ENCODE results near the gene ZBTB20.

ZBTB20 gene

GRCh38 chr3:114558271-114558670 lies 588.8 kb downstream of the ZBTB20 start:
- DNase-seq: no peak

- no peak for DNase-seq
Measured at GRCh38 chr3:114557791-114558190, 589.3 kb downstream of the ZBTB20 start.

GRCh38 chr3:114556657-114557213 lies 590.4 kb downstream of the ZBTB20 start:
- DNase-seq: no peak

- DNase-seq: no peak
Measured at GRCh38 chr3:114554731-114555130, 592.4 kb downstream of the ZBTB20 start.

GRCh38 chr3:114553949-114554593 lies 593.0 kb downstream of the ZBTB20 start:
- no peak for DNase-seq

- no peak for DNase-seq
Measured at GRCh38 chr3:114552527-114552812, 594.6 kb downstream of the ZBTB20 start.

GRCh38 chr3:114551770-114552526 lies 595.1 kb downstream of the ZBTB20 start:
- DNase-seq: no peak

GRCh38 chr3:114550165-114550564 lies 596.9 kb downstream of the ZBTB20 start:
- DNase-seq: no peak

- no peak for DNase-seq
Measured at GRCh38 chr3:114545193-114545592, 601.9 kb downstream of the ZBTB20 start.

- DNase-seq: no peak
Measured at GRCh38 chr3:114542359-114542758, 604.7 kb downstream of the ZBTB20 start.

GRCh38 chr3:114539525-114539924 lies 607.6 kb downstream of the ZBTB20 start:
- no peak for DNase-seq

- DNase-seq: no peak
Measured at GRCh38 chr3:114538211-114538610, 608.9 kb downstream of the ZBTB20 start.

GRCh38 chr3:114528517-114528916 lies 618.6 kb downstream of the ZBTB20 start:
- no peak for DNase-seq

GRCh38 chr3:114527036-114527644 lies 619.9 kb downstream of the ZBTB20 start:
- DNase-seq: no peak

GRCh38 chr3:114525278-114525677 lies 621.8 kb downstream of the ZBTB20 start:
- DNase-seq: no peak

- no peak for DNase-seq
Measured at GRCh38 chr3:114519415-114519814, 627.7 kb downstream of the ZBTB20 start.

GRCh38 chr3:114518206-114518808 lies 628.8 kb downstream of the ZBTB20 start:
- DNase-seq: no peak

- no peak for DNase-seq
Measured at GRCh38 chr3:114510201-114510600, 636.9 kb downstream of the ZBTB20 start.

GRCh38 chr3:114509756-114510155 lies 637.3 kb downstream of the ZBTB20 start:
- DNase-seq: no peak

GRCh38 chr3:114508976-114509375 lies 638.1 kb downstream of the ZBTB20 start:
- DNase-seq: no peak

- no peak for DNase-seq
Measured at GRCh38 chr3:114508208-114508607, 638.9 kb downstream of the ZBTB20 start.

GRCh38 chr3:114506591-114507300 lies 640.3 kb downstream of the ZBTB20 start:
- DNase-seq: no peak
